Retinal pigment epithelial cell (primary cell): Measurements from ENCODE around the gene CDKL1.

Source experiments
- DNase-seq: peaks from one replicate; pipeline ENCODE4 v3.0.0-alpha.2; 2010; ENCODE audit warnings: low read depth
- H3K4me3 ChIP-seq: 2 replicates; pipeline ENCODE4 v1.5.1; 2011; ENCODE audit warnings: mild to moderate bottlenecking, low read length, control low read depth, moderate library complexity
- TF ChIP-seq, protein P1 (sequence below): conservative IDR thresholded peaks from 2 replicates; pipeline ENCODE4 v1.5.1; 2011; ENCODE audit warnings: low read depth, low read length, control low read depth, inconsistent platforms

Gene CDKL1

DNA sequence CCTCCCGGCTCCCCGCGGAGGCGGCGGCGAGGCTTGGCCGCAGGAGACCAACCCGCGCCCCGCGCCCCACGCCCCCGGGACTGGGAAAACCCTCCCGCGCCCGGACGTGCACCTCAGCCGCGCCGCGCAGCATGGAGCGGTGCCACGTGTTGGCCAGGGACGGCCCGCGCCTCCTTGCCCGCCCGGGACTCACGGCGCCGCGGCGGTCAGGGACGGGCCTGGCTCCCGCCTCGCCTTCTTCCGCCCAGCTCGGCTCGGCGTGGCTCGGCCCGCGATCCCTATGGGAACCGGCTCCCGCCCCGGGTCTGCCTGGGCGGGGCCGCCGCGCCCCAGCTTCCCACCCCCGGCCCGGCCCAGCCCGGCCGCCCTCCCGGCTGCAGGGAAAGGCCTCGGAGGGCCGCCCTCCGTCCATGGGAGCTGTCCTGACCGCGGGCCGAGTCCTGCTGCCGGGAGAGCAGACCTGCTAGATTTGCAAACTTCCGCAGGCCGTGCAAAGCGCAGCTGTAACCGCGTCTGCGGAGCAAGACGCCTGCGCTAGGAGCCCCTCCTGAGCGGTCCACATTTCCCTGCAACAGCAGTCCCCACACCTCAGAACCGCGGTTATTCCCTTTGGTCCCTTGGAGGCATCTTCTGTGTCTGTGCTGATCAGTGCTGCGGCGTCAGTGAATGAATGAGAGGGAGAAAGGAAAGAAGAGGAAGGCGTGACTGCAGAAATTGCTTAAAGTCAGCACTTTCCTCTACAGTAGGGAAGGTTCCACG lies at the start of gene CDKL1:
Gene CDKL1, minus strand, starts transcription at position 251 of the 759 bp plus-strand sequence. CDS start 1,013 bp downstream, outside the sequence.
- no peak for DNase-seq
- TF ChIP-seq, protein P1, sequence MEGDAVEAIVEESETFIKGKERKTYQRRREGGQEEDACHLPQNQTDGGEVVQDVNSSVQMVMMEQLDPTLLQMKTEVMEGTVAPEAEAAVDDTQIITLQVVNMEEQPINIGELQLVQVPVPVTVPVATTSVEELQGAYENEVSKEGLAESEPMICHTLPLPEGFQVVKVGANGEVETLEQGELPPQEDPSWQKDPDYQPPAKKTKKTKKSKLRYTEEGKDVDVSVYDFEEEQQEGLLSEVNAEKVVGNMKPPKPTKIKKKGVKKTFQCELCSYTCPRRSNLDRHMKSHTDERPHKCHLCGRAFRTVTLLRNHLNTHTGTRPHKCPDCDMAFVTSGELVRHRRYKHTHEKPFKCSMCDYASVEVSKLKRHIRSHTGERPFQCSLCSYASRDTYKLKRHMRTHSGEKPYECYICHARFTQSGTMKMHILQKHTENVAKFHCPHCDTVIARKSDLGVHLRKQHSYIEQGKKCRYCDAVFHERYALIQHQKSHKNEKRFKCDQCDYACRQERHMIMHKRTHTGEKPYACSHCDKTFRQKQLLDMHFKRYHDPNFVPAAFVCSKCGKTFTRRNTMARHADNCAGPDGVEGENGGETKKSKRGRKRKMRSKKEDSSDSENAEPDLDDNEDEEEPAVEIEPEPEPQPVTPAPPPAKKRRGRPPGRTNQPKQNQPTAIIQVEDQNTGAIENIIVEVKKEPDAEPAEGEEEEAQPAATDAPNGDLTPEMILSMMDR: no peak
- peak within 1 kb of the TSS; percentile 73 for H3K4me3 ChIP-seq

DNA sequence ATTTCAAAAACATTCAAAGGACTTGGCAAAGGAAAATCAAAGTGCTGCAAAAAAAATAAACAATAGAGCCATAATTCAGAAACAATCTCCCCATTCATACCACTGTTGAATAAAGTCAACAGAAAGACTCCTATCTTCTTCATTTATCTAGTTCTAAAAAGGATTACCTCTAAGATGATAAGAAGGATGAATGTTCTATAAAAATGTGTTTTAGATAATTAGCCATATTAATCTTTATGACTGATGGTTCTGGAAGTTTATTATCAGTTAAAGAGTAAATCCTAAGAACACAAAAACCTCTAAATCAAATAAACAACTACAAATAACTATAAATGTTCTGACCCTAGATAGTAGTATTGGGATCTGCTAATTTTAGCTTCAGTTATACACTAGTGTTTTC lies 37.8 kb upstream of the CDKL1 start:
- no peak for DNase-seq
- TF ChIP-seq, protein P1: no peak
- no peak overlapping the region for H3K4me3 ChIP-seq

DNA sequence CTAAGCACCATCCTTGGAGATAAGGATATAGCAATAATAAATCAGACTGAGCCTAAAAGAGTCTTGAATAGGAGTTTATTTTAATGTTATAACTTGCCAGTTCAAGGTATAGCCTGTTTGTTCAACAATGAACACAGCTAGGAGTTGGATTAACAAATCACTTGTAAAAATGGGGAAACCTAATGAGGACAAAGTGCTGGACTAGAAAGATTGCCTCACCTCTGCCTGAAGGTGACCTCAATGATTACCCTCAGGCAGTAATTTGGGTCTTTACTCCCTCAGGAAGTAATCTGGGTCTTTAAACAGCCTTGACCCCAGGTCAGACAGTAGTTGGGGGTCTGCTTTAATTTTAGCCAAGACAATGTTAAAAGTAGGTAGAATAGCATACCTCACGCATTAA lies 35.5 kb upstream of the CDKL1 start:
- no peak for DNase-seq
- H3K4me3 ChIP-seq: no peak overlapping the region
- TF ChIP-seq, protein P1: no peak

DNA sequence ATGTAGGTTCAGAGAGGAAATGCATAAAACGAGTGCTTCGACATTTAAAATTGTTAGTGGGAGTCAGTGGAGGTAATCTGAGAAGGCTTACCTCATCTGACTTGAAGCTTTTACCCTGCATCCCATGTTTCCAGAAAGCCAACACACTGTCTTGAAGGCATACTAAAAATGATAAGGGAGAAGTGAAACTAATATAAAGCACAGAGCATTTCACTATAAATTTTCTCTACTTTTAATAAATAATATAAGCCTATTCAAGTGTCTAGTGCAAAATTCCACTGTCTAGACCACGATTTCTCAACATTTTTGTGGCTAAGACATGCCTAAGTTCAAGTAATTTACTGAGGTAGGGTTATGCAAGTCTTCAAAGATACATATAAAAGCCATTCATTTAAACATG lies 29.1 kb upstream of the CDKL1 start:
- DNase-seq: peak; percentile 43

DNA sequence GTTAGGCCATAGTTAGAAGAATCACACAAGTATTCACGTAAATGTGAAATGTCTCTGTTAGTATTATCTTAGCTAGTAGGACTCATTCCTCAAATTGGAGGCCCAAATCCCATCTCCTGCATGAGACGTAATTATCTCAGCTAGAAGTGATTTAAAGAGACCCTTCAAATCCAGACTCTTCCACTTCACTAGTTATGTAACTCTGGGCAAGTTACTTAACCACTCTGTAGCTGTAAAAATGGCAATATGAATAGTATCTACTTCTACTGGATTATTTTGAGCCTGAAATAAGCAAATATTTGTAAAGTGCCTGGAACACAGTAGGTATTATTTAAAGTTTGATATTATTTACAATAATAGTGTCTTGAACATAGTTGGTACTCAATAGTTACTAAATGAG lies 28.4 kb upstream of the CDKL1 start:
- no peak for DNase-seq
- no peak overlapping the region for H3K4me3 ChIP-seq
- TF ChIP-seq, protein P1: no peak

More for the DNA sequence above, 29.1 kb upstream of the CDKL1 start:
- TF ChIP-seq, protein P1: no peak
- no peak overlapping the region for H3K4me3 ChIP-seq

DNA sequence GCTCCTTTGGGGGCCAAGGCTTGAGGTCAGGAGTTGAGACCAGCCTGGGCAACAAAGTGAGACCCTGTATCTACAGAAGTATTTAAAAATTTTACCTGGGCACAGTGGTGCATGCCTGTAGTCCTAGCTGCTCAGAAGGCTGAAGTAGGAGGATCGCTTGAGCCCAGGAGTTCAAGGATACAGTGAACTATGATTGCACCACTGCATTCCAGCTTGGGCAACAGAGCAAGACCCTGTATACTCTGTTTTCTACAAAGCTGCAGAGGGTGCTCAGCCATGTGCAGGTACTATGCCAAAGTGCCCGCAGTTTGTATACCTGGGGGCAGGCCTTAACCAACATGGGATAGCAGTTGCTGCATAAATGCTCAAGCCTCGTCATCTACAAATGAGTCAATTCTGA lies 26.8 kb upstream of the CDKL1 start:
- no peak for DNase-seq
- TF ChIP-seq, protein P1: no peak
- H3K4me3 ChIP-seq: no peak overlapping the region

DNA sequence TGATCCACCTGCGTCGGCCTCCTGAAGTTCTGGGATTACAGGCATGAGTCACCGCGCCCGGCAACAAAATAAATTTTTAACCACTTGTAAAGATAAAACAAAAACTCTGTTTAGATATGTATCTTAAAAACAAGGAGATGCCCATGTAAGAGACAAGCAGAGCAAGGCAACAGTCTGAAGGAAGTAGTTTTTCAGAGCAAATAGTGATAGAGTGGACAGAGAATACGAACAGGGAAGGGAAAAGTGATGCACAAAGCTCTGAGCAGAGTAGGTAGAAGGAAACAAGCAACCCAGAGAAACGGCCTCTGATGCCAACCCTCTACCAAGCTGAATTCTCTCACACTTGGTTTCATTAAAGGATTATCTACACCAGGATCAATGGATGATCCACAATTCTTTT lies 24.8 kb upstream of the CDKL1 start:
- TF ChIP-seq, protein P1: no peak
- no peak overlapping the region for H3K4me3 ChIP-seq
- no peak for DNase-seq
